GM20000 (cell line): ENCODE results near the gene SLC6A19.

Source experiments
- DNase-seq: peaks from one replicate; pipeline ENCODE4 v3.0.0; 2012; ENCODE audit warnings: low spot score
- CTCF ChIP-seq: IDR thresholded peaks from 2 replicates; pipeline ENCODE4 v1.5.1; 2012; ENCODE audit warnings: mild to moderate bottlenecking, control low read depth; ENCODE audit errors: extremely low read depth, missing control alignments

SLC6A19 gene

GRCh38 chr5:1201327-1202025 lies at the start of gene SLC6A19:
TSS of gene SLC6A19 (plus strand) at chr5:1201595. CDS start at chr5:1201651, 56 bp downstream.
- DNase-seq, result no peak
- TF ChIP-seq CTCF, result no peak

GRCh38 chr5:1152156-1152555 lies 49.2 kb upstream of the SLC6A19 start:
- no peak for DNase-seq
- no peak for TF ChIP-seq CTCF

GRCh38 chr5:1152771-1153282 lies 48.6 kb upstream of the SLC6A19 start:
- no peak for DNase-seq
- TF ChIP-seq CTCF, result no peak

GRCh38 chr5:1153428-1153827 lies 48.0 kb upstream of the SLC6A19 start:
- DNase-seq, result no peak
- TF ChIP-seq CTCF, result no peak

- DNase-seq, result no peak
- TF ChIP-seq CTCF, result no peak
Observed at GRCh38 chr5:1155191-1156032, 46.0 kb upstream of the SLC6A19 start.

- no peak for TF ChIP-seq CTCF
- DNase-seq, result no peak
Observed at GRCh38 chr5:1156033-1156753, 45.2 kb upstream of the SLC6A19 start.
